ENCODE measurements around the gene GRB2. TPM values are rescaled to one million over a fixed set of nuclear protein-coding genes. Genes with fewer than 3 reads are reported as not detected.

The GRB2 gene
- total and polyA plus RNA-seq, 2 experiments from 2014 or later = 89.0 to 112 TPM

- DNase-seq (ENCODE audit: low spot score) (no peak), ATAC-seq (no peak)
- H3K36me3 Mint-ChIP-seq (ENCODE audit: low read depth) = peaks cover 31% of the 10 kb centered on the region
- H4K20me1 ChIP-seq (replicated peaks; ENCODE audit: insufficient read depth) = peaks cover 3% of the 10 kb centered on the region; the same call in 1 of the 2 replicates
- no peak overlapping the region for H3K4me2 ChIP-seq
- H3K79me2 ChIP-seq (replicated peaks; ENCODE audit: insufficient read depth) = peaks cover 7% of the 10 kb centered on the region; the same call in 1 of the 2 replicates
- H3F3A ChIP-seq (replicated peaks; ENCODE audit: low read depth) = peaks cover 15% of the 10 kb centered on the region; the same call in 1 of the 2 replicates
- H3K27me3 Mint-ChIP-seq (ENCODE audit: insufficient read depth, low read depth, poor library complexity) = peaks cover 12% of the 10 kb centered on the region
- no peak for TF ChIP-seq CREB1 (CRISPR knock-in tag; IDR thresholded peaks at IDR 0.05; ENCODE audit: low read depth)
- TF ChIP-seq CTCF (conservative IDR thresholded peaks at IDR 0.05; ENCODE audit: low read depth in 2 of 2) = no peak
- no peak for TF ChIP-seq REST (IDR thresholded peaks at IDR 0.05; ENCODE audit: unreplicated experiment)
- no peak for TF ChIP-seq ETS1 (IDR thresholded peaks at IDR 0.05)
- TF ChIP-seq JUNB (IDR thresholded peaks at IDR 0.05; ENCODE audit: unreplicated experiment) = no peak
- no peak for TF ChIP-seq NANOG (IDR thresholded peaks at IDR 0.05; ENCODE audit: borderline replicate concordance)
- H3K4me3 Mint-ChIP-seq = no peak overlapping the region
- 0 out of 2 replicates have a peak overlapping the region, but pooled peaks have one; percentile 20 for H3K27ac Mint-ChIP-seq
- H3K36me3 ChIP-seq (ENCODE audit: insufficient read depth) = peaks cover 20% of the 10 kb centered on the region
- H3K27me3 ChIP-seq (ENCODE audit: insufficient read depth) = no peaks in the 10 kb centered on the region
- H3K9me2 ChIP-seq (ENCODE audit: insufficient read depth) = no peaks in the 10 kb centered on the region
- peak overlapping the region; percentile 65 for H3K27ac ChIP-seq (ENCODE audit: low read depth)
- no peak overlapping the region for H3K4me3 ChIP-seq
- H3K4me1 Mint-ChIP-seq = peaks cover 13% of the 10 kb centered on the region
- H3K4me1 ChIP-seq (ENCODE audit: insufficient read depth) = peaks cover 11% of the 10 kb centered on the region
- H2AFZ ChIP-seq = no peak overlapping the region
- no peaks in the 10 kb centered on the region for H3K9me3 Mint-ChIP-seq
Observed at GRCh38 chr17:75318615-75319222, 86.8 kb downstream of the GRB2 start.

GRCh38 chr17:75318211-75318610 is 87.3 kb downstream of the GRB2 start:
- 0 out of 4 replicates have a peak, but pooled peaks of 1 of the 2 experiments have one; percentile 7 for TF ChIP-seq CTCF (conservative IDR thresholded peaks at IDR 0.05; ENCODE audit: low read depth in 2 of 2)
- no peak for TF ChIP-seq EZH2phosphoT487 (IDR thresholded peaks at IDR 0.05; ENCODE audit: unreplicated experiment)
- no peak for TF ChIP-seq EZH2 (IDR thresholded peaks at IDR 0.05; ENCODE audit: low read depth, unreplicated experiment)
- TF ChIP-seq ZNF331 (CRISPR knock-in tag; IDR thresholded peaks at IDR 0.05; ENCODE audit: low read depth) = no peak
- no peak for TF ChIP-seq NANOG (IDR thresholded peaks at IDR 0.05; ENCODE audit: borderline replicate concordance)
- TF ChIP-seq STAT1 (IDR thresholded peaks at IDR 0.05; ENCODE audit: unreplicated experiment) = no peak
- no peak for TF ChIP-seq CREB1 (CRISPR knock-in tag; IDR thresholded peaks at IDR 0.05; ENCODE audit: low read depth)
- H3K9me3 Mint-ChIP-seq = no peaks in the 10 kb centered on the region
- H3K36me3 Mint-ChIP-seq (ENCODE audit: low read depth) = peaks cover 27% of the 10 kb centered on the region
- peaks cover 11% of the 10 kb centered on the region for H3K4me1 ChIP-seq (ENCODE audit: insufficient read depth)
- DNase-seq (ENCODE audit: low spot score) = no peak
- peaks cover 13% of the 10 kb centered on the region for H3K27me3 Mint-ChIP-seq (ENCODE audit: insufficient read depth, low read depth, poor library complexity)
- H3K79me2 ChIP-seq (replicated peaks; ENCODE audit: insufficient read depth) = peaks cover 7% of the 10 kb centered on the region; the same call in 1 of the 2 replicates
- no peaks in the 10 kb centered on the region for H3K27me3 ChIP-seq (ENCODE audit: insufficient read depth)
- H3K36me3 ChIP-seq (ENCODE audit: insufficient read depth) = peaks cover 20% of the 10 kb centered on the region
- H3K4me1 Mint-ChIP-seq = peaks cover 11% of the 10 kb centered on the region
- no peaks in the 10 kb centered on the region for H3K9me2 ChIP-seq (ENCODE audit: insufficient read depth)
- 0 out of 2 replicates have a peak overlapping the region, but pooled peaks have one; percentile 20 for H3K27ac Mint-ChIP-seq
- H3K4me3 ChIP-seq = no peak overlapping the region
- no peak overlapping the region for H3K4me3 Mint-ChIP-seq
- peaks cover 9% of the 10 kb centered on the region; the same call in 1 of the 2 replicates for H3F3A ChIP-seq (replicated peaks; ENCODE audit: low read depth)
- H4K20me1 ChIP-seq (replicated peaks; ENCODE audit: insufficient read depth) = peaks cover 3% of the 10 kb centered on the region; the same call in 1 of the 2 replicates
- H3K27ac ChIP-seq (ENCODE audit: low read depth) = peak overlapping the region; percentile 65; the same call in 1 of the 2 replicates
- ATAC-seq = 0 out of 3 replicates have a peak, but pooled peaks have one; percentile 6
- no peak overlapping the region for H2AFZ ChIP-seq
- no peak overlapping the region for H3K4me2 ChIP-seq

All from GM23338 (cell line).